CD4-positive, CD25-positive, alpha-beta regulatory T cell (primary cell): ENCODE data around the gene KLHDC2. TPM values are rescaled to one million over a fixed set of nuclear protein-coding genes. Genes with fewer than 3 reads are reported as not detected.

Experiments used
- ATAC-seq, 2 donors: fragments of 150-1000 bp; cut with Tn5 transposase; one replicate each; pipeline ENCODE4 v1.10.0; 2021; ENCODE audit warnings: low read depth in 2 of 2, moderate number of reproducible peaks in 2 of 2, moderate library complexity in 1 of 2
- DNase-seq, 3 donors: peaks; one replicate each; pipeline versions ENCODE4 v3.0.0 to v3.0.0-alpha.2; 2012 to 2022; ENCODE audit warnings: mixed read lengths in 1 of 3
- H3K27ac ChIP-seq: one replicate; pipeline ENCODE4 v1.7.0; 2013; ENCODE audit warnings: mild to moderate bottlenecking, low read length; ENCODE audit not compliant: insufficient read depth, poor library complexity, severe bottlenecking
- H3K27me3 ChIP-seq: one replicate; pipeline ENCODE4 v1.7.0; 2013; ENCODE audit warnings: low read length; ENCODE audit not compliant: control insufficient read depth, insufficient read depth
- H3K36me3 ChIP-seq: one replicate; pipeline ENCODE4 v1.7.0; 2013; ENCODE audit warnings: mild to moderate bottlenecking, low read length, moderate library complexity; ENCODE audit not compliant: control insufficient read depth, insufficient read depth
- H3K4me1 ChIP-seq: 2 replicates; pipeline ENCODE4 v1.7.0; 2013; ENCODE audit warnings: mild to moderate bottlenecking, low read length; ENCODE audit not compliant: insufficient read depth, control insufficient read depth, poor library complexity, severe bottlenecking
- H3K4me3 ChIP-seq: one replicate; pipeline ENCODE4 v1.7.0; 2013; ENCODE audit warnings: low read depth, mild to moderate bottlenecking, low read length, moderate library complexity
- H3K9me3 ChIP-seq, 2 experiments: 1 replicate in 1 of 2; 2 replicates in 1 of 2; pipeline ENCODE4 v1.7.0; 2013; ENCODE audit warnings: low read length in 2 of 2, mild to moderate bottlenecking in 1 of 2, moderate library complexity in 1 of 2; ENCODE audit not compliant: control insufficient read depth in 2 of 2
- H3K27ac Mint-ChIP-seq, 3 donors: one replicate each; pipeline ENCODE4 v1.8.0; 2020 to 2022; ENCODE audit warnings: mild to moderate bottlenecking in 3 of 3, mixed read lengths in 3 of 3, moderate library complexity in 2 of 3
- H3K27me3 Mint-ChIP-seq: one replicate; pipeline ENCODE4 v1.8.0; 2022; ENCODE audit warnings: mild to moderate bottlenecking, mixed read lengths
- H3K36me3 Mint-ChIP-seq: one replicate; pipeline ENCODE4 v1.8.0; 2020; ENCODE audit warnings: mixed read lengths
- H3K4me1 Mint-ChIP-seq, 4 donors: one replicate each; pipeline ENCODE4 v1.8.0; 2020 to 2022; ENCODE audit warnings: mixed read lengths in 4 of 4, mild to moderate bottlenecking in 1 of 4
- H3K4me3 Mint-ChIP-seq, 4 donors: one replicate each; pipeline ENCODE4 v1.8.0; 2020 to 2022; ENCODE audit warnings: mild to moderate bottlenecking in 4 of 4, mixed read lengths in 4 of 4, moderate library complexity in 3 of 4
- H3K9me3 Mint-ChIP-seq, 7 donors: one replicate each; pipeline ENCODE4 v1.8.0; 2020 to 2022; ENCODE audit warnings: mixed read lengths in 7 of 7, mild to moderate bottlenecking in 3 of 7, moderate library complexity in 2 of 7
- polyA plus RNA-seq, 4 donors: library from polyadenylated mRNA; unstranded; fragments of 300-500 nt; fragmentation: Illumina TruSeq; gene quantifications; one replicate each; pipeline ENCODE4 v1.2.3, GENCODE V29; 2021
- total RNA-seq: library from RNA; stranded (reverse); gene quantifications from one replicate; pipeline ENCODE4 v1.2.3, GENCODE V29; 2022

Gene KLHDC2
- total and polyA plus RNA-seq, 5 donors from 2014 or later, result 81.1 to 124 (median 116) TPM

DNA sequence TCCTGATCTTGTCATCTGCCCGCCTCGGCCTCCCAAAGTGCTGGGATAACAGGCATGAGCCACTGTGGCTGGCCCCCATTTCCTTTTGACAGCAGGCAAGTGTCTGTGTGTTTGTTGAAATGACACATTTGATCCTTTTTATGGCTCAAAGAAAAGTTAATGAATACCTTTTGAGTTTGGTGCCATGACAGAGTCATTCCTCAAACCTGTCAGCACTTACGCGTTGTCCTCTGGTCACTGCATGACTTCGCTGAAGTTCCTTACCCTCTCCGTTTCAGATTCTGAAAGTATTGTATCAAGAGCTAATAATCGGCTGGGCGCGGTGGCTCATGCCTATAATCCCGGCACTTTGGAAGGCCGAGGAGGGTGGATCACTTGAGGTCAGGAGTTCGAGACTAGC lies 52.2 kb downstream of the KLHDC2 start:
- Mint-ChIP-seq H3K27me3 (no peaks in the 10 kb centered on the region), H3K36me3 (peaks cover 50% of the 10 kb centered on the region), H3K4me3 (no peak overlapping the region), H3K4me1 (peaks cover 0 to 10% (median 4%) of the 10 kb centered on the region in 4 donors), H3K27ac (no peak overlapping the region), H3K9me3 (peaks cover 0 to 3% (median 0%) of the 10 kb centered on the region in 7 donors)
- Histone ChIP-seq H3K4me3 (no peak overlapping the region), H3K27me3 (no peaks in the 10 kb centered on the region), H3K4me1 (no peaks in the 10 kb centered on the region), H3K36me3 (peaks cover 67% of the 10 kb centered on the region), H3K9me3 (peaks cover 2 to 11% of the 10 kb centered on the region in 2 experiments), H3K27ac (no peak overlapping the region)
- DNase-seq (no peak), ATAC-seq (no peak)

- Histone ChIP-seq H3K27ac (no peak overlapping the region), H3K4me1 (no peaks in the 10 kb centered on the region), H3K27me3 (no peaks in the 10 kb centered on the region), H3K9me3 (no peaks in the 10 kb centered on the region), H3K4me3 (no peak overlapping the region), H3K36me3 (peaks cover 88% of the 10 kb centered on the region)
- peaks cover 12 to 21% (median 18%) of the 10 kb centered on the region in 4 donors for H3K4me1 Mint-ChIP-seq
- peak overlapping the region in 1 of 3 donors; percentile 23 for H3K27ac Mint-ChIP-seq
- peaks cover 46% of the 10 kb centered on the region for H3K36me3 Mint-ChIP-seq
- H3K4me3 Mint-ChIP-seq, result no peak overlapping the region
- H3K9me3 Mint-ChIP-seq, result peaks cover 0 to 2% (median 0%) of the 10 kb centered on the region in 7 donors
- H3K27me3 Mint-ChIP-seq, result no peaks in the 10 kb centered on the region
- ATAC-seq, result no peak
- no peak for DNase-seq
These were observed 60.7 kb downstream of the KLHDC2 start for GRCh38 chr14:49828640-49829039.

Other genes with a start within 250 kb of the KLHDC2 start
- 2,952 TPM for gene RPS29, start 181.8 kb upstream of the KLHDC2 start, total RNA-seq
- over 10,000 TPM in 2 of 4 donors, 1,000 to 10,000 TPM in 2; 7,004 to 11,285 (median 9,263) TPM for gene RPS29, start 181.8 kb upstream of the KLHDC2 start, polyA plus RNA-seq
- 11.2 TPM for gene LRR1, start 169.2 kb upstream of the KLHDC2 start, total RNA-seq
- 10 to 100 TPM; 13.9 to 26.7 (median 20.3) TPM for gene LRR1, start 169.2 kb upstream of the KLHDC2 start, polyA plus RNA-seq
- gene RPL36AL, start 147.5 kb upstream of the KLHDC2 start, total RNA-seq, result 240 TPM
- gene RPL36AL, start 147.5 kb upstream of the KLHDC2 start, polyA plus RNA-seq, result 100 to 1,000 TPM; 632 to 774 (median 735) TPM
- gene MGAT2, start 147.4 kb upstream of the KLHDC2 start, total RNA-seq, result 32.0 TPM
- 10 to 100 TPM; 34.6 to 43.7 (median 36.4) TPM for gene MGAT2, start 147.4 kb upstream of the KLHDC2 start, polyA plus RNA-seq
- 9.5 TPM for gene DNAAF2, start 132.9 kb upstream of the KLHDC2 start, total RNA-seq
- gene DNAAF2, start 132.9 kb upstream of the KLHDC2 start, polyA plus RNA-seq, result 10 to 100 TPM; 17.6 to 24.6 (median 19.5) TPM
- 1.6 TPM for gene POLE2, start 79.9 kb upstream of the KLHDC2 start, total RNA-seq
- 1 to 10 TPM; 1.8 to 2.5 (median 2.3) TPM for gene POLE2, start 79.9 kb upstream of the KLHDC2 start, polyA plus RNA-seq
- gene KLHDC1, start 75.0 kb upstream of the KLHDC2 start, total RNA-seq, result 3.1 TPM
- 1 to 10 TPM; 1.2 to 3.9 (median 1.6) TPM for gene KLHDC1, start 75.0 kb upstream of the KLHDC2 start, polyA plus RNA-seq
- 79.6 TPM for gene NEMF, start 84.6 kb downstream of the KLHDC2 start, total RNA-seq
- gene NEMF, start 84.6 kb downstream of the KLHDC2 start, polyA plus RNA-seq, result 10 to 100 TPM; 32.6 to 40.5 (median 36.1) TPM
- 94.6 TPM for gene ARF6, start 124.9 kb downstream of the KLHDC2 start, total RNA-seq
- 100 to 1,000 TPM; 148 to 171 (median 153) TPM for gene ARF6, start 124.9 kb downstream of the KLHDC2 start, polyA plus RNA-seq